KBM-7 (cell line): Measurements from ENCODE around the gene KIDINS220.

Experiments used
- DNase-seq: peaks from one replicate; pipeline ENCODE4 v3.0.0-alpha.2; 2015
- in situ Hi-C: fragments of 300-500 bp; cut with MboI; formaldehyde crosslinking; loops from 2 replicates; pipeline ENCODE4 v1.14.3; 2020; ENCODE audit warnings: low sequenced_read_pairs, low pct_unique_long_range_greater_than_20kb, mixed read lengths

Gene KIDINS220

DNA sequence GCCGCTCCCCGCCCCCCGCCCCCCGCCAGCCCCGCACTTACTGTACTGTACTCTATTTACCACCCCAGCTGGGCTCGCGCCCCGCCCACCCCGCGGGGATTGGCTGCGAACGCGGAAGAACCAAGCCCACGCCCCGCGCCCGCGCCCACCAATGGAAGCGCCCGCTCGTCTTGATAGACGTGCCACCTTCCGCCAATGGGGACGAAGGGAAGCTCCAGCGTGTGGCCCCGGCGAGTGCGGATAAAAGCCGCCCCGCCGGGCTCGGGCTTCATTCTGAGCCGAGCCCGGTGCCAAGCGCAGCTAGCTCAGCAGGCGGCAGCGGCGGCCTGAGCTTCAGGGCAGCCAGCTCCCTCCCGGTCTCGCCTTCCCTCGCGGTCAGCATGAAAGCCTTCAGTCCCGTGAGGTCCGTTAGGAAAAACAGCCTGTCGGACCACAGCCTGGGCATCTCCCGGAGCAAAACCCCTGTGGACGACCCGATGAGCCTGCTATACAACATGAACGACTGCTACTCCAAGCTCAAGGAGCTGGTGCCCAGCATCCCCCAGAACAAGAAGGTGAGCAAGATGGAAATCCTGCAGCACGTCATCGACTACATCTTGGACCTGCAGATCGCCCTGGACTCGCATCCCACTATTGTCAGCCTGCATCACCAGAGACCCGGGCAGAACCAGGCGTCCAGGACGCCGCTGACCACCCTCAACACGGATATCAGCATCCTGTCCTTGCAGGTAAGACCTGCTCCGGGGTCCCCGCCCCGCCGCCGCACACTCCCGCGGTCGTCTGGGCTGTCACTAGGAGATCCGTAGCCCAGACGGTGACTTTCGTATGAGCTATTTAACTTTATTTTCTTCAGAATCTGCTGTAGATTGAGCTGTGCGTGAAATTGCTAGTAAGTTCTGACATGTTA is 155.4 kb downstream of the KIDINS220 start, which contains the start of gene ID2:
TSS of gene ID2 (plus strand) at position 271 of the 907 bp plus-strand sequence. CDS start at position 381, 110 bp downstream.
- in situ Hi-C loops: no loop called here

DNA sequence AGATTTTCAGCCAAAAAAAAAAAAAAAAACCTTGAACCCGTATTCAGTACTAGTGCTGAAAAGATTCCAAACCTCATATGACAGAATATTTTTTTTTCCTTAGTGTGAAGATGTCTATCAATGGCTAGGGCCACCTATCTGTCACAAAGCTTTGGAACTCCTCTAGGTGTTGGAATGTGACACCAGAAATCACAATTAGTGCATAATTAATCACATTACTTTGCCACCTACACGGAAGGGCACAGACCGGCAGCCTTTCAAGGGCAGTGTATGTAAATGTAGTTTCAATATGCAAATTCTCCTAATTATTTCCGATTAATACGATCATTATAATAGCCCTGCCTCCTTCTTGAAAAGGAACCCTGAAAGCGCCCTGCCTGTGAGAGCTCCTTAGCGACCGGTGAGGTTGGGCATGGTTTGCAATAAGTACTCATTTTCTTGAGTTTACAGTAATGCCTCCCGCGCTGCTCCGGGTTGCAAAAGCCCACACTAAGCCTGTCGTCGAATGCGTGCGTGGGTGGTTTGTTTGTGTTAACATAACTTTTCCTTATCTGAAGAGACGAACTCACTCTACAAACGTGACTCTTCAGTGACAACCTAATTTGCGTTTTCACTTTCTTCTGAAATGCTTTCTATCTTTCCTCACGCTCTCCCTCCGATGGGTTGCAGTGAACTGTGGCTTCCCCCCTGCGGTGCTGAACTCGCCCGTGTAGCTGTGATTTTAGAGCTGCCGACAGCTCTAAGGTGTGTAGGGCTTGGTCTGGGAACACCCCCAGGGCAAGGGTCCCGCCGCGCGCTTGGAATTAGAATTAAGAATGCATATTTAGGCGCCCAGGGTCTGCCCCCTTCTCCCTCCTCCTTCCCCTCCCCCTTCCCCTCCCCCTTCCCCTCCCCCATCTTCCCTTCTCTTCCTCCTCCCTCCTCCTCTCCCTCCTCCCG is 156.3 kb downstream of the KIDINS220 start:
- in situ Hi-C loops: no loop called here
- peak; percentile 67 for DNase-seq

More for the DNA sequence above, 155.4 kb downstream of the KIDINS220 start, which contains the start of gene ID2:
- DNase-seq: peak; percentile 99

DNA sequence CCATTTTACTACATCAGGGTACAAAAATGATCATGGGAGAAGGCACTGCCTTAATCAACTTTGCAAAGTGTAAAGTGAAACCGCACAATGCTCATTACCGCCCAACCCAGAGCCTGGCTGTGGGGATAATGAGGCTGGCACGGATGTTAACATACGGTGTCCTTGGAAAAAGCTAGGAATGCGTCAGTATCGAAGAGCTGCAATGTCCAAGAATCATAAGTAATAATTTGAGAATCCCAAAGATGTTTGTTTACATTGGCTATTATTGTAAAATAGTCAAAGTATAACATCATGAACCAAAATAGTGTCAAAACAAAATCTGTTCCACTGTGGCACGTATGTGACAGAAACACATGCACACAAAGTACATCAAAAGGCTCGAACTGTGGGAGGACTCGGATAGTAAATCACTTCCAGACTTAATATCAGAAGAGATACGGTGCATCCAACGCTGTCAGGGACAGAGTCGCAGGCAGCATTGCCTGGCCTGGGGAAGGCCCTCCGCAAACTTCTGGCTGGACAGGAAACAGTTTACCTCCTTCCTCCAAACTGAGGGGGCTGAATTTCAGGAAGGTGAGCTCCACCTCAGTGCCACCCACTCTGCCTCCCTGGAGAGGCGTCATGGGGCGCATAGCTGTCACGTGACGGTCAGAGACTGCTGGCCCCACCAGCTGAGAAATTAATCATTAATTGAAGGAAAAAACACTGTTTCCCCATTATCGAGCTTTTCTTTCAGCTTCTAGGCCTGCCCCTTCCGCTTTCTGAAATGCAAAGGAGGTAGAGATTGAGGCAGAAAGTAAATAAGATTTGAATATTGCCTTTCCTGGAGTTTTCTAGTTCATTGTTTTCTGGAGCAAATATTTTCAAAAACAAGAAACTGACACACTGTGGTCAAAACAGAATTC is 157.3 kb downstream of the KIDINS220 start:
- in situ Hi-C loops: no loop called here
- DNase-seq: no peak

DNA sequence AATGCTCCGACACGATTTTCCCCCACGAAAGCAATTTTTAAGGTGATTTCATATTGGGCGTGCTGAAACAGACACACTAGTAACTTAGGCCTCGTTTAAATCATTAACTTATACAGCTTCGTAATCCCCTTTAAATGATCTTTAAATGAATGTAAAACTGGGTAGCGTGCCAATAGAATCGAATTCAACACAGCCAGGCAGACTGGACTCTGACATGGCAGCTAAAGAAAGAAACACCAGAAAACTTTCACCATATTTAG is 157.9 kb downstream of the KIDINS220 start:
- no peak for DNase-seq
- in situ Hi-C loops: no loop called here
